Gastrocnemius medialis (tissue), 4 donors: Measurements from ENCODE around the gene FCHSD2. TPM values are rescaled to one million over a fixed set of nuclear protein-coding genes. Genes with fewer than 3 reads are reported as not detected.

Experiments used
- ATAC-seq, 2 donors: fragments of 150-250 bp; one replicate each; pipeline ENCODE4 v1.9.1; 2016
- DNase-seq, 2 donors: peaks; one replicate each; pipeline ENCODE4 v3.0.0-alpha.2; 2019
- H3K27ac ChIP-seq, 4 donors: fragments of 200-600 bp; sonication (generic); 1 replicate in 1 of 4; 2 replicates in 3 of 4; pipeline ENCODE4 v1.5.1; 2016 to 2018; ENCODE audit warnings: mild to moderate bottlenecking in 2 of 4, moderate library complexity in 1 of 4
- H3K27me3 ChIP-seq, 3 donors: fragments of 200-600 bp; sonication (generic) in 2 of 3; 1 replicate in 1 of 3; 2 replicates in 2 of 3; pipeline versions ENCODE4 v1.5.1 to v1.6.0; 2016 to 2019; ENCODE audit warnings: mild to moderate bottlenecking in 1 of 3, moderate library complexity in 1 of 3
- H3K36me3 ChIP-seq, 2 donors: fragments of 200-600 bp; sonication (generic) in 1 of 2; one replicate each; pipeline ENCODE4 v1.5.1; 2017 to 2018
- H3K4me1 ChIP-seq, 2 donors: fragments of 200-600 bp; sonication (generic) in 1 of 2; one replicate each; pipeline ENCODE4 v1.5.1; 2016 to 2017; ENCODE audit warnings: mild to moderate bottlenecking in 2 of 2
- H3K4me3 ChIP-seq, 4 donors: fragments of 200-600 bp; sonication (generic) in 3 of 4; 1 replicate in 1 of 4; 2 replicates in 3 of 4; pipeline ENCODE4 v1.5.1; 2016 to 2019; ENCODE audit warnings: mild to moderate bottlenecking in 2 of 4
- H3K9me3 ChIP-seq, 3 donors: fragments of 200-600 bp; sonication (generic) in 2 of 3; 1 replicate in 1 of 3; 2 replicates in 2 of 3; pipeline ENCODE4 v1.5.1; 2016 to 2019
- POLR2A ChIP-seq, 2 donors: fragments of 450-650 bp; IDR thresholded peaks; one replicate each; pipeline ENCODE4 v1.6.1; 2017; ENCODE audit warnings: antibody characterized with exemption in 2 of 2, mild to moderate bottlenecking in 2 of 2, moderate library complexity in 2 of 2
- in situ Hi-C, 4 donors: fragments of 200-750 bp; cut with MboI; loops; one replicate each; pipeline versions ENCODE4 v1.15.0 to v1.8.0; 2017; ENCODE audit warnings: low sequenced_read_pairs in 4 of 4
- intact Hi-C: fragments of 100-400 bp; cut with DNase I; formaldehyde crosslinking; loops from one replicate; pipeline ENCODE4 v1.15.1; 2023; ENCODE audit warnings: low total_unique reads
- total RNA-seq, 4 donors: library from RNA; depleted of rRNA; stranded (reverse); fragments of >200 nt; gene quantifications; one replicate each; pipeline versions ENCODE4 v1.1.0 to v1.2.3, GENCODE V29; 2016
- TF ChIP-seq, protein P1 (sequence below), 5 experiments: fragments of 450-650 bp in 3 of 5; fragments of 200-600 bp in 2 of 5; sonication (generic) in 2 of 5; IDR thresholded peaks in 4 of 5; conservative IDR thresholded peaks in 1 of 5; 1 replicate in 4 of 5; 2 replicates in 1 of 5; pipeline ENCODE4 v1.5.1; 2016 to 2019; ENCODE audit warnings: antibody characterized with exemption in 5 of 5, mild to moderate bottlenecking in 3 of 5, moderate library complexity in 3 of 5

The FCHSD2 gene
- total RNA-seq, 4 donors from 2014 or later: 5.6 to 10.0 (median 8.0) TPM

DNA sequence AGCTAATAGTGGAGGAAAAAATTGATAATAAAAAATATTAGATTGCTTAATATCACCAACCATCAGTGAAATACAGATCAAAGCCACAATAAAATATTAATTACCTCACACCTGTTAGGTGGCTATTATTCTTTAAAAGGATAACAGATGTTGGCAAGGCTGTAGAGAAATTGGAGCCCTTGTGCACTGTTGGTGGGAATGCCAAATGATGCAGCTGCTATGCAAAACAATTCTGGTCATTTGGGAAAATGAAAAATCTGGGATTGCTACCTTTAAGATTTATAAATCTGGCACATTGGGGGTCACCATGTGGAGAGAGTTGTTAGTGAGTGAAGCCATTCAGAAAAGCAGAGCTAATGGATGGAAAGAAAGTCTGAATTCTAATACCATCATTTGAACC, 143.4 kb downstream of the FCHSD2 start:
- intact Hi-C loops (no loop called here), in situ Hi-C loops (no loop called here)
- Histone ChIP-seq H3K9me3 (no peaks in the 10 kb centered on the region), H3K36me3 (no peaks in the 10 kb centered on the region), H3K4me1 (peaks cover 5 to 9% of the 10 kb centered on the region in 2 donors), H3K27ac (no peak overlapping the region), H3K27me3 (no peaks in the 10 kb centered on the region), H3K4me3 (no peak overlapping the region)
- TF ChIP-seq, protein P1, sequence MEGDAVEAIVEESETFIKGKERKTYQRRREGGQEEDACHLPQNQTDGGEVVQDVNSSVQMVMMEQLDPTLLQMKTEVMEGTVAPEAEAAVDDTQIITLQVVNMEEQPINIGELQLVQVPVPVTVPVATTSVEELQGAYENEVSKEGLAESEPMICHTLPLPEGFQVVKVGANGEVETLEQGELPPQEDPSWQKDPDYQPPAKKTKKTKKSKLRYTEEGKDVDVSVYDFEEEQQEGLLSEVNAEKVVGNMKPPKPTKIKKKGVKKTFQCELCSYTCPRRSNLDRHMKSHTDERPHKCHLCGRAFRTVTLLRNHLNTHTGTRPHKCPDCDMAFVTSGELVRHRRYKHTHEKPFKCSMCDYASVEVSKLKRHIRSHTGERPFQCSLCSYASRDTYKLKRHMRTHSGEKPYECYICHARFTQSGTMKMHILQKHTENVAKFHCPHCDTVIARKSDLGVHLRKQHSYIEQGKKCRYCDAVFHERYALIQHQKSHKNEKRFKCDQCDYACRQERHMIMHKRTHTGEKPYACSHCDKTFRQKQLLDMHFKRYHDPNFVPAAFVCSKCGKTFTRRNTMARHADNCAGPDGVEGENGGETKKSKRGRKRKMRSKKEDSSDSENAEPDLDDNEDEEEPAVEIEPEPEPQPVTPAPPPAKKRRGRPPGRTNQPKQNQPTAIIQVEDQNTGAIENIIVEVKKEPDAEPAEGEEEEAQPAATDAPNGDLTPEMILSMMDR (IDR thresholded peaks at IDR 0.05 in 4 of 5, conservative IDR thresholded peaks at IDR 0.05 in 1 of 5): no peak
- no peak for TF ChIP-seq POLR2A (IDR thresholded peaks at IDR 0.05)
- no peak for DNase-seq
- no peak for ATAC-seq

DNA sequence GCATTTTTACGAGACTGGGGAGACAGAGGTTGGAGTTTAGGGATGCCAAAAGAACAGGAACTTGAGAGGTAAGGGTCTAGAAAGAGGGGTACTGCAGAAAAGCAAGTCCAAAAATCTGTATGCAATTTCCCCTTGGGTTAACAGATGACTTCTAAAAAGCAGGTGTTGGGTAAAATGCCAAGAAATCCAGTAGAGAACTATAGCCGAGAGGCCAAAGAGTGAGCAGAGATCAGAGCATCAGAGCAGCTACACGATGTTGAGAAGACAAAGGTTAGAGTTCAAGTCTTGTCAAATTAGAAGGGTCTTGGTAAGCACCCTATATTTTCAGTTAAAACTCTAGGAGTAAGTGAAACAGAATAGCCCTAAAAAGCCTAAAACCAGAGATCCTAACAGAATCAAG, 145.2 kb downstream of the FCHSD2 start:
- intact Hi-C loops (no loop called here), in situ Hi-C loops (no loop called here)
- Histone ChIP-seq H3K9me3 (no peaks in the 10 kb centered on the region), H3K27me3 (no peaks in the 10 kb centered on the region), H3K4me3 (no peak overlapping the region), H3K4me1 (peaks cover 5 to 9% of the 10 kb centered on the region in 2 donors), H3K36me3 (no peaks in the 10 kb centered on the region), H3K27ac (no peak overlapping the region)
- DNase-seq (no peak), ATAC-seq (no peak)
- TF ChIP-seq, protein P1 (IDR thresholded peaks at IDR 0.05 in 4 of 5, conservative IDR thresholded peaks at IDR 0.05 in 1 of 5): no peak
- TF ChIP-seq POLR2A (IDR thresholded peaks at IDR 0.05): no peak

GRCh38 chr11:72989727-72990126, 152.4 kb downstream of the FCHSD2 start:
- no peak for TF ChIP-seq POLR2A (IDR thresholded peaks at IDR 0.05)
- TF ChIP-seq, protein P1 (IDR thresholded peaks at IDR 0.05 in 4 of 5, conservative IDR thresholded peaks at IDR 0.05 in 1 of 5): no peak
- H3K27ac ChIP-seq: no peak overlapping the region
- H3K4me3 ChIP-seq: no peak overlapping the region
- H3K27me3 ChIP-seq: no peaks in the 10 kb centered on the region
- intact Hi-C loops: no loop called here
- H3K4me1 ChIP-seq: peaks cover 15 to 17% of the 10 kb centered on the region in 2 donors
- ATAC-seq: peak in 1 of 2 donors; percentile 36
- in situ Hi-C loops: no loop called here
- no peaks in the 10 kb centered on the region for H3K9me3 ChIP-seq
- H3K36me3 ChIP-seq: peaks cover 0 to 7% of the 10 kb centered on the region in 2 donors
- DNase-seq: no peak

DNA sequence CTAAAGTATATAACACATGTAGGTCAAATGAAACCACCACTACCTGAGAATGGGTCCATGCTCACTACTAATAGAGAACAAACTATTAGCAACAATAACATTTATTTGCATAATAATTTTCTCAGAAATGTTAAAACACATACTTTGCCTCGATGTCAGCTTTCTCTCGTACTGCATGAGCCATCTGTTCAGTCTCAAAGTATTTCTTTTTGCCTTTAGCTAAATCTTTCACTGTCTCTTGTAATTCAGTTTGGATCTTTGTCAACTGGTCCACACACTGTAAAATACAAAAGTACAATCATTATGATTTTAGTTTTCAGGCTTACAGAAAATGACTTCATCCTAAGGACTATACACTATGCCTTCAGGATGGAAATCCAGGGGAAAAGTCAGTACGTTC, 153.3 kb downstream of the FCHSD2 start:
- ATAC-seq (no peak), DNase-seq (no peak)
- Histone ChIP-seq H3K9me3 (no peaks in the 10 kb centered on the region), H3K36me3 (peaks cover 0 to 7% of the 10 kb centered on the region in 2 donors), H3K27me3 (no peaks in the 10 kb centered on the region), H3K4me3 (no peak overlapping the region), H3K4me1 (peaks cover 17% of the 10 kb centered on the region in 2 donors), H3K27ac (no peak overlapping the region)
- in situ Hi-C loops (no loop called here), intact Hi-C loops (no loop called here)
- TF ChIP-seq, protein P1 (IDR thresholded peaks at IDR 0.05 in 4 of 5, conservative IDR thresholded peaks at IDR 0.05 in 1 of 5): no peak
- TF ChIP-seq POLR2A (IDR thresholded peaks at IDR 0.05): no peak

DNA sequence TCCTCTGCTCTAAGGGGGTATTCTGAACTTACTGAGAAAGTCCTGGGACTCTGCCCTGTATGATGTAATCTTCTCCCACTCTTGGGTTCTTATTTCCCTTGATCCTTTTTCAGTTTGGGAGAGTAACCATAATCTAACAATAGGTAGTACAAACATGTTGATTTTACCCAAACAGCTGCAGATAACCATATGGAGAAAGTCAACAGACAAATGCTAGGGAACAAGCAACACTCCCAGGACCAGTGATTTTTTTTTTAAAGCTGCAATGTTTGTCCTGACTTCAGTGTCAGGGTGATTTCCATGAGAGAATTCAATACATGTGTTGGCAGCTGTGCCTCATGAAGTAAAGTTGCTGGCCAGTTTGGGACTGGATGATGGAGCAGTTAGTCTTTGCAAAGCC, 156.5 kb downstream of the FCHSD2 start:
- H3K27ac ChIP-seq: no peak overlapping the region
- TF ChIP-seq, protein P1 (IDR thresholded peaks at IDR 0.05 in 4 of 5, conservative IDR thresholded peaks at IDR 0.05 in 1 of 5): no peak
- no peak for TF ChIP-seq POLR2A (IDR thresholded peaks at IDR 0.05)
- intact Hi-C loops (no loop called here), in situ Hi-C loops (no loop called here)
- no peaks in the 10 kb centered on the region for H3K9me3 ChIP-seq
- ATAC-seq (peak in 1 of 2 donors; percentile 84), DNase-seq (peak in 1 of 2 donors; percentile 16)
- no peak overlapping the region for H3K4me3 ChIP-seq
- H3K36me3 ChIP-seq: peaks cover 0 to 7% of the 10 kb centered on the region in 2 donors
- H3K4me1 ChIP-seq: peaks cover 17% of the 10 kb centered on the region in 2 donors
- no peaks in the 10 kb centered on the region for H3K27me3 ChIP-seq
